GM18858 (cell line): ENCODE measurements around the gene CPEB4.

Experiments used
- ATAC-seq: cut with Tn5 transposase; IDR thresholded peaks from one replicate; pipeline ENCODE4 v1.9.1; 2021; ENCODE audit not compliant: unreplicated experiment

CPEB4 gene

GRCh38 chr5:173941102-173941501 is 53.0 kb downstream of the CPEB4 start:
- ATAC-seq, result no peak

GRCh38 chr5:173941758-173942401 is 53.7 kb downstream of the CPEB4 start:
- ATAC-seq, result no peak

DNA sequence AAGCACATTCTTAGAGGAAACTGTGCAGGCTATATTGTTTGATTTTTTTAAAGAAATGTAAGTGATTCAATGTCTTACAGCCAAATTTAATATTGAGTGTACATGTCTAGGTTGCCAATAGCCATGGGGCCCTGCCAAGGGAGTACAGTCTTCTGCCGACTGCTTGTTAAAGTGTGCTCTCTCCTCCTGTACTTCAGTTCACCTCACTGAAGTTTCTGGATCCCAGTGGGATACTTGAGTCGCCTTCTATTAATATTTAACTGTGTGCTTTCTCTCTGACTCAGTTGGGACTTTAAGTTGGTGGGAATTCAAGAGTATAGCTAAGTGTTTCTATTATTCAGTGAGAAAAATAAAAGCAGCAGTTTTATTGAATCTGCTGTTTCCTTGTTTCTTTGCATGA is 56.4 kb downstream of the CPEB4 start:
- no peak for ATAC-seq

GRCh38 chr5:173945160-173945559 is 57.0 kb downstream of the CPEB4 start:
- no peak for ATAC-seq

DNA sequence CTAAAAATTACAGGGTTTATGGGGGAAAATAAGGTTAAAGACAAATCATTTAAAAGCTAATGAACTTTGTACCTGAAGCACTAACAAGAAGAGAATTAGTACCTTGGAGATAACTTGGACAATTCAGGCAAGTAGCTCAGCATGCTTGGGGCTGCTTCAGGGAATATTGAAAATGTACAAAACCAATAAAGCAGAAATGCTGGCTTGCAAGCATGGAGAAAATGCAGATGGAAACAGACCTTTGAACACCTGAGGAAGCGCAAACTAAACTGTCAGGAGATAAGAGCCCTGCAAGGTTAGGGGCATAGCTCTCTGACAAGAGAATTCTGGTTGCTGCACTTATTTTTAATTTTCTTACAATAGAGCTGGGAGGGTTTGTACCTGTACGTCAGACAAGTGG is 58.2 kb downstream of the CPEB4 start:
- no peak for ATAC-seq

GRCh38 chr5:173950829-173951228 is 62.7 kb downstream of the CPEB4 start:
- ATAC-seq, result no peak

- no peak for ATAC-seq
These were observed 65.5 kb downstream of the CPEB4 start for GRCh38 chr5:173953528-173954090.

DNA sequence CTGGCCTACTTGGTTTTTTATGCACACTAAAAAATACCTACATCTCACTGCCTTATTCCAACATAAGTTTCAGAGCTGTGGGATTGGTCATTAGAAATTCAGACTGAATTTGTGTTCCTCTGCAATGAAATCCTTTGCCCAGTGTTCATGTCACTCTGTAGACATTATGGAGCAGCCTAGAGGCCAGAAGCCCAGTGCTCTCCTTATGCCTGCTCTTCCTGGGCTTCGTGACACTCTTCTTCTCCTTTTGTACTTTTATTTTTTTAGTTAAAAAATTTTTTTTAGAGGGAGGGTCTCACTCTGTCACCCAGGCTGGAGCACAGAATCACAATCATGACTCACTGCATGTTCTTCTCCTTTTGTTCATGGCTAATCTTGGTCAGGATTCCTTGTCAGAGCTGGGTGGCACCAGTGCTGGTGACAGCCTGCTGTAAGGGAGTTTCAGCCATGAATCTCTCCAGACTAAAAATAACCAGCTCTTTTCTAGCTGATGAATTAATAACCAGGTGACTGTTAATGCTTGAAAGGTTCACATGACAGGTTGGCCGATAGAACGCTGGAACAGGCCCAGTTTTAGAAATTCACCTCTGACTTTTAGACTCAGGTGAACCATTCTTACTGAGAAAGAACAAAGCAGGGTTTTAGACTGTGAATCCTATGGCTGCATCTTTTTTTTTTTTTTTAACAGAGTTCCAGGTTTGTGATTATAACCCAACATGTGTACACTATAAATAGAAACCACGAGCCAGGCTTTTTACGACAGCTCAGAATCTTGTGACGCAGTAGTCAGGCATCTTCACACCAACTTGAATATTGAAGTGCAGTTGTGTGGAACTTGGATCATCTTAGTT is 66.7 kb downstream of the CPEB4 start:
- no peak for ATAC-seq

DNA sequence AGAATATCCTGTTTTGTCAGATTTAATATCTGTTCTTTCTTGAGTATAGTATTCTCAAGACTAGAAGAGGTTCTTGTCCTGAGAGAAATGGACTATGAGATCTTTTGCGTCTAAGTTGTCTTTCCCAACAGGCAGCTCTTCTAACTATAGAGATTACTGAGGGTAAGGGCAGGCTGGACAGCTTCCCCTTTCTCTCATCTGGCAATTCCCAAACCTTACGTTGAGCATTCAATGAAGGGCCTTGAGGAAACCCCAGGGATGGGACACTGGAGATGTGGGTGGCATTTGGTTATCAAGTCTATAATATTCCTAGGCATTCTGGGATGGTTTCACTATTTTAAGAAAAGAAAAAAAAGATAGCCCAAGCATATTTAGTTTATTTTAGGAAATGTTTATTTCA is 72.8 kb downstream of the CPEB4 start:
- no peak for ATAC-seq

GRCh38 chr5:173961418-173961817 is 73.3 kb downstream of the CPEB4 start:
- no peak for ATAC-seq

DNA sequence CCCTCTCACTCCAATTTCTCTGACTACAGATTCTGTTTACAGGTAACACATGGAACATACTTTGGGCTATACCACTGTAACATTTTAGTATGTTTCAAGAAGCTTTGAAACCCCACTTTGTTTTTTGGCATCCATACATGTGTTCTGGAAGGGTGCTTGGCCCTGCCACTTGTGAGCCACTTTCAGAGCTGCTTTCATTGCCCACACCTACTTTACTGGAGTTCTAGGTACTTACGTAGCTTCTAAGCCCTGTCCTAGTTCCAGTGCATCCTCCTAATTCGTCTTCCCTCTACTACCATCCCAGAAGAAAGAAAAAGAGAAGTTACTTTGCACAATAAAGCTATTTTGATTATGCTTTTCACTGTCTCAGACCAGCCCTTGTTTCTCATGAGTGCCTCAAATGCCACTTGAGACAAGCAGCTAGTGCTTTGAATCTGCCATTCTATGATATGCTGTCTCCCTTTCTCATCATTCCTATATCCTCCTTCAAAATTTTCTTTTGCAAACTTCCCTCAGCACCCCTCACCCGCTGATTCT is 74.4 kb downstream of the CPEB4 start:
- no peak for ATAC-seq

GRCh38 chr5:173963182-173963838 is 75.2 kb downstream of the CPEB4 start:
- no peak for ATAC-seq

DNA sequence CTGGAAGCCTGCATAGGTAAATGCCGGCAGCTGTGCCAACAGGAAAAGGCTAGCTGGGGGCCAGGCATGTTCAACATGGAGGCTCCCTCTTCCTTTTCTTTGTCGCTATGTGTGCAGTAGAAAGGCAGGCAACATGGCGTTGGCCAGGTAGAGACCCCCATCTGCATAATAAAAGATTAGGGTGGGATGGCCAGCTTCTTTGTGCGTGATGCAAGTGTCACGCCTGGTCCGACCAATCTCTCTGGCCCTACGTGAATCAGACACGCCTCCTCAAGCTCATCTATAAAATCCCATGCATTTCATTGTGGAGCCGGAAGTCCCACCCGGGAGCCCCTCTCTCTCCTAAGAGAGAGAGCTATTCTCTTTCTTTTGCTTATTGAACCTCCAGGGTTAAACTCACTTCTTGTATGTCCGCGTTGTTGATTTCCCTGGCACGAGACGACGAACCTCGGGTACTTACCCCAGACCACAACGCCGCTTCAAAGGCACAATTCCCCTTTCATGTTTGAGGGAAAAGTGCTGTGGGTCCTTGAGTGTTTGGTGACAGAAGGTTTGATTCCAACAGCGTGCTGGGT is 75.8 kb downstream of the CPEB4 start:
- ATAC-seq, result no peak

DNA sequence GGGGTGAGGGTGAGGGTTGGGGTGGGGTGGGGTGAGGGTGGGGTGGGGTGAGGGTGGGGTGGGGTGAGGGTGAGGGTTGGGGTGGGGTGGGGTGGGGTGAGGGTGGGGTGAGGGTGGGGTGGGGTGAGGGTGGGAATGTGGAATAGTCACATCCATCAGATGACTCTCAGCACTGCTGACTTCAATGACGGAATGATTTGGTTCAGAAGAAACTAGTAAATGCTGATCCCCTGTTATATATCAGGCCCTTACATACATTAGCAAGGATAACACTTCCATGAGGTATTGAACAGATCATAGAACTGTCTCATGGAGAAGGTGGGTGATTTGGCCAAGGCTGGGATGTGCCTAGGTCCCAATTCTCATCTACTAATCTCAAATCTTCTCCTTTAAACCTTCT is 76.4 kb downstream of the CPEB4 start:
- ATAC-seq, result no peak

DNA sequence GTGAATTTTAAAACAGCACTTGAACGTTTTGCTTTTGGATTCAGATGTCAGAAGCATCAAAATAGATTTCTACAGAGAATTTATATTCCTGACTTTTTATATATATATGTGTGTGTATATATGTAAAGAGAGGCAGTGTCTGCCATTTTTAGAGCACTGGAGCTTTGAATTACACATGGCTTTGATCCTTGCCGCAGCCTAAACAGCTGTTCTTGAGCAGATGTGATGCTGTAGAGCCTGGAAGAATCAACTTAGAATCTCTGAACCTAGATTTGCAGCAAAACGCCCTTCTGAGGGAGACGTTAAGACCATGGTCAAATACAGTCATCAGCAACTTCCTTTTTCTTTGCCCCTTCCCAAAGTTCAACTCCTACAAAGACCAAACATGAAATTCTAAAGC is 79.1 kb downstream of the CPEB4 start:
- ATAC-seq, result no peak

GRCh38 chr5:173968154-173968797 is 80.1 kb downstream of the CPEB4 start:
- no peak for ATAC-seq

DNA sequence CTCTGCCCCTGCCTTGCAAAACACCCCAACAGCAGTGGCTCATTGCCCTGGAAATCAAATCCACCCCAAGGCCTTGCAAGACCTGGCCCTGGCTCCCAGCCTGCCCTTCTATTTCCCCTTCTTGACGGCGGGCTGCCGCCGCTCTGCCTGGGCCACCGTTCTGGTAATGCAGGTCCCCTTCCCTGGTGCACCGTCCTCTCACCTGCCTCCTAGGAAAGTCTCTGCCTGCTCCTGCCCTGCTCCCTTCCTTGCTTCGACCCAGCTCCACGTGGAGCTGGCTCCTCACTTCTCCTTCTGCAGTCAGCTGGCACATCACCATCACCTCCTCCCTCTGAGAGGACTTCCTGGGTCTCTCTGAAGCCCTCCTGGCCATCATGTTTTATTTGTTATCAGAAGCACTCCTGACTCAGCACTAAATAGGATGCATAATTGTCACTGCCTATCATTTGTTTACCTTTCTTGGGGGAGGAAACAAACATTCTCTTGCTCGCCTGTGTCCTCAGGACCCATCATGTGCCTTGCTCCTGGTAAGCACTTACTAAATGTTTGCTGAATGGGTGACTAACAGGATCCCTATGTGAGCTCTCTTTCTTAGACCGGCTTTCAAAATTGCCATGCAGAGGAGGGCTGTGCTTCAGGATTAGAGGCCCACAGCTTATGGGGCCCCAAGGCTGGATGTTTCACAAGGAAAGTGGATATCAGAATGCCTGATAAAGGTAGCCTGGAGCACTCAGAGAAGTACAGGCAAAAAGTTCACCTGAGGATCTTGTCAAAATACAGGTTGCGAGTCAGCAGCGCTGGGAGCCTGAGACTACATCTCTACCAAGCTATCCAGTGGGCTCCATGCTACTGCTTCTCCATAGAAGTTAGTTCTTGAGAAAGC is 81.3 kb downstream of the CPEB4 start:
- no peak for ATAC-seq

- no peak for ATAC-seq
These were observed 82.9 kb downstream of the CPEB4 start for GRCh38 chr5:173970878-173971650.
